K562 (cell line): ENCODE results near the gene CFAP107.
A peak's percentile ranks its signal among the peaks of the same experiment; 100 is the strongest.
"Not testable (repeated sequence)": the region's sequence is repeated elsewhere in the genome, so short reads cannot be mapped to it uniquely, and the experiment has no call there.

ENCODE experiments used
- CHCHD3 ChIP-seq: fragments of 250-450 bp; sonication (Bioruptor Pico); IDR thresholded peaks from 2 replicates; pipeline ENCODE4 v2.1.2; 2022; ENCODE audit warnings: mild to moderate bottlenecking
- CHD1 ChIP-seq: fragments of 200-600 bp; sonication (generic); IDR thresholded peaks from one replicate; pipeline ENCODE4 v1.6.1; 2012; ENCODE audit warnings: mild to moderate bottlenecking, moderate library complexity, low read length, inconsistent platforms
- CTCF ChIP-seq, 3 experiments: IDR thresholded peaks in 2 of 3; conservative IDR thresholded peaks in 1 of 3; 2 replicates each; pipeline ENCODE4 v1.5.1; 2011 to 2012; ENCODE audit warnings: low read length in 3 of 3, mild to moderate bottlenecking in 3 of 3, control low read depth in 2 of 3, improper control_type of control experiment in 1 of 3, inconsistent platforms in 1 of 3, low read depth in 1 of 3, mixed read lengths in 1 of 3, moderate library complexity in 1 of 3; ENCODE audit not compliant: insufficient read depth in 2 of 3
- DEAF1 ChIP-seq: fragments of 450-650 bp; formaldehyde crosslinking; IDR thresholded peaks from 2 replicates; pipeline ENCODE4 v1.4.0; 2020; ENCODE audit warnings: mild to moderate bottlenecking, moderate library complexity
- POLR2A ChIP-seq: fragments of 450-650 bp; conservative IDR thresholded peaks from 2 replicates; pipeline ENCODE4 v1.6.1; 2016
- POLR2AphosphoS5 ChIP-seq: IDR thresholded peaks from 2 replicates; pipeline ENCODE4 v1.6.1; 2011; ENCODE audit warnings: mild to moderate bottlenecking, low read depth, low read length, moderate library complexity; ENCODE audit not compliant: control insufficient read depth, insufficient read depth
- TAF1 ChIP-seq: IDR thresholded peaks from 2 replicates; pipeline ENCODE4 v1.6.1; 2011; ENCODE audit warnings: mild to moderate bottlenecking, low read length, moderate library complexity; ENCODE audit not compliant: insufficient read depth, control insufficient read depth, severe bottlenecking; ENCODE audit errors: extremely low read depth
- ZNF174 ChIP-seq: fragments of 250-450 bp; sonication (Bioruptor Pico); IDR thresholded peaks from 2 replicates; pipeline ENCODE4 v1.4.0; 2020; ENCODE audit warnings: mild to moderate bottlenecking

- TF ChIP-seq CTCF (IDR thresholded peaks at IDR 0.05 in 2 of 3, conservative IDR thresholded peaks at IDR 0.05 in 1 of 3; ENCODE audit: insufficient read depth in 2 of 3, low read depth in 1 of 3, low read length in 3 of 3): peak; percentile 33 to 42 (median 38); a peak in 4 of 6 replicates
- not testable (repeated sequence) for TF ChIP-seq CHCHD3 (CRISPR knock-in tag); TAF1; CHD1; POLR2AphosphoS5; ZNF174; POLR2A
- peak; percentile 44; the same call in 1 of the 2 replicates for TF ChIP-seq DEAF1 (CRISPR knock-in tag)
Measured at GRCh38 chr1:12783783-12784182, 37.8 kb downstream of the CFAP107 start.
